CD4-positive, alpha-beta T cell treated with Interleukin-2 at 100 ng/mL for 4 hours (primary cell): ENCODE measurements around the gene TMEM271.

Experiments used
- DNase-seq: peaks from one replicate; pipeline ENCODE4 v3.0.0-alpha.2; 2020; ENCODE audit warnings: low spot score

TMEM271 gene

DNA sequence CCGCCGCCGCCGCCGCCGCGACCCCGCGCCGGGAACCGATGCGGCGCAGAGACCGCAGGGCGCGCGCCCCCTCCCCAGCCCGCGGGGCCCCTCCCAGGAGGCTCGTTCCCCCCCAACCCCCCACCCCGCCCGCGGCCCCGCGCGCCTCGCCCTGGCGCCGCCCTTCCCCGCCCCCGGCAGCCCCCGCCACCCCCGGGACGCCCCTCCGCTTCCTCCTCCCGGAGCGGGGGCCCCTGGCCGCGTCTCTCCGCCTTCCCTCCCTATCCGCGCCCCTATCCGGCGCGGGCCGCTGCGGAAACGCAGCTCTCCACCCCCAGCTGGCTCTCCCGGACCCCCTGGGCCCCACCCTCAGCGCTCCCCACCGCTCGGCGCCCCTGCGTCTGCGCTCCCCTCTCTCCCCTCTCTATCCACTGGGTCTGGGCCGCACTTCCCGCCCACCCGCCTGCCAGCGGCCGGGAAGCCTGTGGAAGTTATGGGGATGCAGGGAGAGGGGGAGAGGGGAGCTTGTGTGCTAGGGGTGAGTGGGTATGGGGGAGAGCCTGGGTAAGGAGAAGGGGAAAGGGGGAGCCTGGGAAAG is at the start of gene TMEM271:
Gene TMEM271 (minus strand): TSS at position 51 of the 577 bp plus-strand sequence. CDS start 233 bp downstream, outside the sequence.
- DNase-seq, result no peak

DNA sequence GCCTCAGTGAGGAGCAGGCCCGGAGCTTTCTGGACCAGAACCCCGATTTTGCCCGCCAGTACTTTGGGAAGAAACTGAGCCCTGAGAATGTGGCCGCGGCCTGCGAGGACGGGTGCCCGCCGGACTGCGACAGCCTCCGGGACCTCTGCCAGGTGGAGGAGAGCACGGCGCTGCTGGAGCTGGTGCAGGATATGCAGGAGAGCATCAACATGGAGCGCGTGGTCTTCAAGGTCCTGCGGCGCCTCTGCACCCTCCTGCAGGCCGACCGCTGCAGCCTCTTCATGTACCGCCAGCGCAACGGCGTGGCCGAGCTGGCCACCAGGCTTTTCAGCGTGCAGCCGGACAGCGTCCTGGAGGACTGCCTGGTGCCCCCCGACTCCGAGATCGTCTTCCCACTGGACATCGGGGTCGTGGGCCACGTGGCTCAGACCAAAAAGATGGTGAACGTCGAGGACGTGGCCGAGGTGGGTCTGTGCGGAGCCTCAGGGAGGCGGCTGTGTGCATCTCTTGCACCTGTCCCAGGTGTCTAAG is 49.6 kb upstream of the TMEM271 start:
- DNase-seq, result no peak

GRCh38 chr4:624705-625590 is 48.9 kb upstream of the TMEM271 start, which contains the start of gene PDE6B:
TSS of gene PDE6B (plus strand) at chr4:625573. CDS start at chr4:625627, 54 bp downstream.
- no peak for DNase-seq

GRCh38 chr4:623914-624566 is 47.9 kb upstream of the TMEM271 start:
- DNase-seq, result no peak

DNA sequence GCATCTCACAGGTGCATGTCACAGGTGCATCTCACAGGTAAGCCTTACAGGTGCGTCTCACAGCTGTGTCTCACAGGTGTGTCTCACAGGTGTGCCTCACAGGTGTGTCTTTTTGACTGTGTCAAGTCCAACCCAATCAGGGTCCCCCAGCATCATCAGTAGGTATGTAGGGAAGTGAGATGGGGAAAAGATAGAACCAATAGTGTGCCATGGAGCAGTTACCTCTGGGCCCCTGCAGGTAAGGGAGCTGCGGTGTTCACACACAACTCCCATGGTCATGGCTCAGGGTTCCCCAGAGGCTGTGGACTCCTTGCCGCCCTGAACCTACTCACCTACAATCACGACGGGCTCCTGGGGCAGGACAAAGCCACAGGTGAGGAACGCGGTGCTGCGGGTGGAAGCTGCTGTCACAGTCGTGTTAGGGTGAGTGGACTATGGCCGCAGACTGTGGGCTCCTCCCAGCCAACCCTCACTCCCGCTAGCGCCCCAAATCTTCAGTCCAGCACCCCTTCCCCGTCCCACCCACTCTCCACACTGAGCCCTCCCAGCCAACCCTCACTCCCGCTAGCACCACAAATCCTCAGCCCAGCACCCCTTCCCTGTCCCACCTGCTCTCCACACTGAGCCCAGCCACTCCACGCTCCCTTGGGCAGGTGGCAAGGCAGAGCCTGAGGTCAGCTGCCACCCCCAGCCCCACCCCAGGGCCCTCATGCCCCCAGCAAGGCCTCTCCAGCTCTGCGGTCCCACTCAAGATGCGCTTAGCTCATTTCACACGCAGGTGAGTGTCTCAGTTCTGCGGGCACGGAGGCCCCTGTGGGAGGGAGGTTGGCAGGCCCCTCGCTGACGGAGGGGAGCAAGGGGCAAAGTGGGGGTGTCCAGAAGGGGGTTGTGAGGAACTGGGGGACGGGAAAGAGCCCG is 47.2 kb upstream of the TMEM271 start:
- DNase-seq, result no peak

GRCh38 chr4:622071-622995 is 46.2 kb upstream of the TMEM271 start:
- DNase-seq, result no peak

GRCh38 chr4:621296-622070 is 45.4 kb upstream of the TMEM271 start:
- DNase-seq, result no peak

GRCh38 chr4:620851-621261 is 44.8 kb upstream of the TMEM271 start:
- DNase-seq, result no peak

GRCh38 chr4:620201-620600 is 44.1 kb upstream of the TMEM271 start:
- no peak for DNase-seq

GRCh38 chr4:617644-618641 is 41.8 kb upstream of the TMEM271 start:
- DNase-seq, result no peak

DNA sequence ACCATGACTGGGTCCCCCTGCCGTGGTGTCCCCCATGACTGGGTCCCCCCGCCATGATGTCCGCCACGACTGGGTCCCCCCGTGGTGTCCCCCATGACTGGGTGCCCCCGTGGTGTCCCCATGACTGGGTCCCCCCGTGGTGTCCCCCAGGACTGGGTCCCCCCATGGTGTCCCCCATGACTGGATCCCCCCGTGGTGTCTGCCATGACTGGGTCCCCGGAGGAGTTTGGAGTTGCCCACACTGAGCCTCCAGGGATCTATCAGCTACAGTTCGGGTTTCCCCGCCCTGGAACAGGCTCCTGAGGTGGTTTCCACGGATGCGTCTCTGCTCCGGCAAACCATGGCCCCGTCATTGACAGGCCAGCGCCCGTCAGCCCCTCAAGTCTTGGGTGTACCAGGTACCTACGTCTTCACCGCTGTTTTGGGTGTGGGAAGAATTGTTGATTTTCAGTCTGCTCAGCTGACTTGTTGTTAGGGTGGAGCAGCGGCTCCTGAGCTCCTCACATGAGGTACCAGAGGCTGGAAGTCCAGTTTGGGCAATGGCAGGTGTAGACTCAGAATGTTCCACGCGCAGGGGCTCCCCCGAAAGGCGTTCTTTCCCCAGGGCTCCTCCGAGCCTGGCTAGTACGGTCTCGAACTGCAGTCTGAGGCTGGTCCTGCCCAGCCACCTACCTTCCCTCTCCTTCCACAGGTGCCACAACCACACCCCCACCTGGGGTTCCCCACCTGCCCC is 41.0 kb upstream of the TMEM271 start:
- DNase-seq, result no peak

- DNase-seq, result no peak
Measured at GRCh38 chr4:616091-616490, 40.0 kb upstream of the TMEM271 start.

- no peak for DNase-seq
Measured at GRCh38 chr4:613126-613525, 37.0 kb upstream of the TMEM271 start.

DNA sequence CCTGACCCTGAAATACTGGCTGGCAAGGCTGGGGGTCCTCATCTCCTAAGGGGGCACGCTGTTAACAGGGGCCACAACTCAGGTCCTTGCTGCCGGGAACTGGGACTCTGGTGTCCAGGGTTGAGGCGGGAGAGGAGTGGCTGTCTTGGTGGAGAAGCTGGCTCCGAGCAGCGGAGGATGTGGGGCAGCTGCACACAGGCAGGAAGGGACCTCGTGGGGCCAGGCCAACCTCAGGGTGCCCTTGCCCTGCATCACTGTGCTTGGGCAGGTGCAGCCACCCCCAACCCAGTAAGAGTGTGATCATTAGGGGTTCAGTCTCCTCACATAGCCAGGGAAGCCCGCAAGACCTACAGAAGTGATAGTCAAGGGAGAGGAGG is 36.6 kb upstream of the TMEM271 start:
- DNase-seq, result no peak

DNA sequence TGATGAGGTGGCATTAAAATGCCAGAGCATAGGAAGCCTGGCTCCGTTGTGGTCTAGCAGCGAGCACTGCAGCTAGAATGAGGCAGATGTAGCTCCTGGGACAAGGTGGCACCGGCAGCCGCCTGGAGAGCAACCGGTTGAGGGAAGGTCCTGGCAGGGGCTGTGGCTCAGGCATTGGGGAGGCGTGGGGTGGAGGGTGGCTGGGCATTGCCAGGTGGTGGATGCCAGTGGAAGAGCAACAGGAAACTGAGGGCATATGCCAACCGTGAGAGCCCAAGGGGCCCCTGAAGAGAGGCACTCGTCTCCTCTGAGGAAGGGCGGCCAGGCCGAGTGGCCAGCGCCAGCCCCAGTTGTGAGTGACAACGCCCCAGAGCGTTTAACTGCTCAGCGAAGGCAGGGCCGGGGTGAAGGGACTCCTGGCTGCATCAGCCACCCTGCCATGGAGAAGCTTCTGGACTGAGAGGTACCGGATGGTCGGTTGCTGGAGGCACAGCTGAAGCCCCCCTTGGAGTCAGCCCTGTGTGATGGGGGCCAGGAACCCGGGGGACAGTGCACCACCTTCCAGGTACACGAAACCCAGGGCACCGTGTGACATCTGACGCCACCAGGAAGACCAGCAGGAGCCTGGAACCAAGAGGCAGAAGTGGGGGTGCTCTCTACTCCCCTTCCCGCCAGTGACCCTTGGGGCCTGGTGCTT is 36.1 kb upstream of the TMEM271 start:
- DNase-seq, result no peak

DNA sequence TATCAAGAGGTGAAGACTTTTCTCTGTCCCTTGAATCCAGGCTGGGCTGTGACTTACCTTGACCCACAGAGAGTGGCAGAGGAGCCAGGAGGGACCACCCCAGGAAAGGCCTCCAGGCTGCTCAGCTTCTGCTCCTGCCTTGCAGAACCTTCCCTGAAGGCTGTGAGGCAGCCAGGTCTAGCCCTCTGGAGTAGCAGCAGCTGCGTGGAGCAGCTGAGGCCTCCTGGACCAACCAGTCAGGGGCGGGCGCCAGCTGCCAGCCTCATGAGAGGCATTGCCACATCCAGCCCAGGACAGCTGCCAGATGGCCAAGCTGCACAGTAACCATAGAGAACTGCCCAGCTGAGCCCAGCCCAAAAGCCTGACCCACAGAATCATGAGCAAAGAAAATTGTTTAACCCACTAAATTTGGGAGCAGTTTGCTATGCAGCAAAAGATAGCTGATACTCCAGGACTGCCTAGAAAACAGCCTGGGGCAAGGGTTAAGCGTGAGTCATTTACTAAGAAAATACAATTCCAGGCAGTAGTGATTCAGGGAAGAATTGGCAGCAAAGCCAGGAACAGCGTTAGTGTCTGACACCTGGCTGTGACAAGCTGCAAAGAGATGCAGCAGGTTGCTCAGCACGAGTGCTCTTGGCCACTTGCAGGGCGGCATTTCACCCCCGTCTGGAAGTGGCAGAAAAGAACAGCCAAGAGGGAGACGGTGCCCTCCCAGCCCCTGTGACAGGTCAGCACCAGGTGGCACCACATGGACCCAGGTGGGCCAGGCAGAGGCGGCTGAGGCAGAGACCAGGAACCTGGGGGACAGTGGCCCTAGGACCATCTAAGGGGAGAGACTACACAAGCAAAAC is 34.5 kb upstream of the TMEM271 start:
- DNase-seq, result no peak
